IPS DF 4.7 (cell line): ENCODE results near the gene DGKB.

Source experiments
- DNase-seq: peaks from one replicate; pipeline ENCODE4 v3.0.0-alpha.2; 2013; ENCODE audit warnings: low spot score; ENCODE audit errors: extremely low read depth

Gene DGKB

DNA sequence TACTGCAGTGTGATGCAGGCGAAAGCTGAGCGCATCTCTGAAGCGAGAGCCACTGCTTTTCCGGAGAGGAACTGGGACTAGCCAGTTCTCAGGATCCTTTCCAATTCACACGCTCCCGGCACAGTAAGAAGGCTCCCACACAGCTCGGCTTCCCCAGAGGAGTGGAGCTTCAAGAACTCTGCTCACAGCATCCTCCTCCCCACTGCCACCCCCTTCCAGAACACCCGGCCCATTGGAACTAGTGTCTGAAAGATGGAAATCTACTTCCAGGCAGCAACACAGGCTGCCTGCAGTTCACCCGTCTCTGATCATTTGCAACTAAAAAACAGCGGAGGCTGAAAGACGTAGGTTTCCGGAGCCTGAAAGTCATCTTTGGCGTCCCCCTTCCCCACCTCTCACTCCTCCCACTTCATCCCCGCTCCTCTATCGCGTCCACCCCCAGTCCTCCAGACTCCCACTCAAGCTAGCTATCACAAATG lies at the start of gene DGKB:
DGKB (minus strand) TSS at position 163 of the 479 bp plus-strand sequence.
- DNase-seq: no peak

DNA sequence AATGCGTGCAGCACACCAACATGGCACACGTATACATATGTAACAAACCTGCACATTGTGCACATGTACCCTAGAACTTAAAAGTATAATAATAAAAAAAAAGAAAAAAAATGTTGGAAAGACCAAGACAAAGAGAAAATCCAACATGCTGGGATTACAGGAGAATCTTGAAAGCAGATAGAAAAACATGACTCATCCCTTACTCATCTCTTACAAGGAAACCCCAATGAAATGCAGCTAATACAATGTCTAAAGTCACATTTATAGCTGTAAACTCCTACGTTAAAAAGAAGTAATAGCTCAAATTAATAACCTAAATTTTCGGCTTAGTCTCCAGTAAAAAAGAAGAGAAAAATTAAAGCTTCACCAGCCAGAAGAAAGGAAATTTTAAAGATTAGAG lies 47.5 kb upstream of the DGKB start:
- no peak for DNase-seq

DNA sequence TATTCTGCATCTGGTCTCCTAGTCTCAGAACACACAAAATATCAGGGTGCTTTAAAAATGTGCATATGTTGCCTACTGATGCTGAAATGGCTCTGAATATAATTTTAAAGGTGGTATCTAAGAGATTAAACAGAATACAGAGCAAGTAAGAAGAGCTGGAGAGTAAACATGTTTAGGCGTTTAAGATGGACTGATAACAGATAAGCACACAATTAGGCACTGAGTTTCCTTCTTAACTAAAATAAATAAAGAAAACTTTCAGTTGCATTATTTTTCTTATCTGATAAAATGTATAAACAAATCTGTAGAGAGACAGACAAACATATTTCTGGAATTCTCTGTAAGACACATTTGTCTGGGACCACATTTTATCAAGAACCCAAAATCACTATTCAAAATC lies 35.6 kb upstream of the DGKB start:
- DNase-seq: no peak

DNA sequence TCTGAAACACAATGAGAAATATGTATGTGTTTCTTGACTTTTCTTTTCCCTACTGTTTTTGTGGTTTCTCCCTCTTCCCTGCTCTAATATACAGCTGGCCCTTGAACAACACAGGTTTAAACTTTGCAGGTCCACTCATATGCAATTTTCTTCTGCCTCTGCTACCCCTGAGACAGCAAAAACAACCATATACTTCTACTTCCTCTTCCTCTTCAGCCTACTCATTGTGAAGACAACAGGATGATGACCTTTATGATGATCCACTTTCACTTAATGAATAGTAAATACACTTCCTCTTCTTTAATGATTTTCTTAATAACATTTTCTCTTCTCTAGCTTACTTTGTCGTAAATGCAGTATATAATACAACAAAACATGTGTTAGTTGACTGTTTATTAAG lies 35.0 kb upstream of the DGKB start:
- DNase-seq: no peak

DNA sequence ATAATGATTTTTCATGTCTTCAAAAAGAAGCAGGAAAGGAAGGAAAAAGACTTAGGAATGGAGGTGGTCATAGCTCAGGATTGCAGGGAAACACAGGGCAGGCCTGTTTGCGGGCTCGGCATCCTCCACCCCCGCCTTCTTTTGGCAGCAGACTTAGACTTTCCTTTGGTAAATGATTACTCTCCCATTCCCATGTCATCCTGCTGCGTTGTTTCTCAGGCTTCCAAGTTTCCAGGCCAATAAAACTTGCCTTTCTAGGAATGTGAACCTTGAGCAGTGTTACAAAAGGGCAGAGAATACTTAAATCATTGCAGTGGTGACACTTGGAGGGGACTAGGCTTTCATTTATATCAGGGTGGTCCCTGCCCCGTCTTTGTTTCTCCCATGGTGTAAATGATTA lies 34.0 kb upstream of the DGKB start:
- no peak for DNase-seq

DNA sequence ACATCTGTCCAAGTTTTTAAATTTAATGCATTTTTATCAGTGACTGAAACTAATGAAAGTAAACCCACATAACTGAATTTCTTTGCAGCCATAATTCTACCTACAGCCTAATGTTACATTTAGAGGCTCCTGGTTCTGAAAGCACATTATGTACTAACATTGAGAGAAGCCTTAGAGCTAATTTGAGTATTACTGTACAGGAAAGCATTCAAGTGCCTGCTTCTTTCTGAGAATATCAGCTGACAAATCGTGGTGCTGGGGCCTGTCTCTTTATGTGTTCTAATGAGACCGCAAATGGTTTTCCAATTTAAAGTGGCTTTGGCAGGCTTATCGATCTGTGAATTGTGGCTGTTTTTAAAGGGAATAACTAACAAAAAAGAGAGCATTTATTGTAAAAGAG lies 32.3 kb upstream of the DGKB start:
- no peak for DNase-seq

DNA sequence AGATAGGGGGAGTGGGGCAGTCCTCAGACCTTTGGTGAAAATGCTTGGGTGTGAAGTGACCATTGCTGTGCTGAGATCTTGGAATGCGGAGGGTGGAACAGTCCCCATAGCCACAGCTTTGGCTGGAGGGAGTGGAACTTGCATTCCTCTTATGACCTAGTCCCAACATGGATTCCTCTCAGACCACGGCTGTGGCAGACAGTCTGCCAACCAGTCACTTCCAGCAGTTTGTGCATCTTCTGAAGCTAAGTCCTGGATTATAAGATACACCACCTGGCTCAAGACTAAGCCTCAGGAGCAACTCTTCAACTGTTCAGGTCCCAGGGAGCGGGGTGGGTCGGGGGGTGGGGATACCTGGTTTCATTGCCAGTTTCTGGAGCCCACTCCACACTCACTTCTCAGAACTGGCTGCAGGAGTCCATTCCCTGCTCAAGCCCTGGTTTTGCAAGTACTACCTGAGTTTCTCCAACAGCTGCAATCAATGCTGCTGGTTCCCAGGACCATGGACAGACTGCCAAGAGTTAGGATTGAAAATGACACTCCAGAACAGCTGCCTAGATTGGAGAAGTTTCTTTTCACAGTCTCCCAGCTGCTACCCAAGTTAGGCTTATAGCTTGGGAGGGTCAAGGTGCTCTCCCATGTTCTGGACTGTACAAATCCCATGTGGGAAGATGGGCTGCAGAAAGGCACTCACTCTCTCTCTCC lies 29.1 kb upstream of the DGKB start:
- no peak for DNase-seq

DNA sequence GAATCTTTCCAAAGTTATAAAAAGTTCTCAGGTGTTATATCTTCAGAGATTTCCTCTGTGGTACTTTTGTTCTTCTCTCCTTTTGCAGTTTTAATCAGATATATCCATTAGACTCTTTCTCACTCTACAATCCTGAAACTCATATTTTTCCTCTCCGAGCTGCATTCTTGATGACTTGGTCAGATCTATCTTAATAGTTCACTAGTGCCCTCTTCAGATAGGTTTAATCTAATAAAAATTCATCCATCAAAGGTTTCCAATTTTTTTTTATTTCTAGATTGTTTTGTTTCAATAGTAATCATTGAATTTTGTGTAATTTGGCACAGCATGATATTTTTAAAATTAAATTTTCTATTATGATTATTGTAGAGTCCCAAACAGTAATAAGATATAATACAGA lies 21.8 kb upstream of the DGKB start:
- DNase-seq: no peak

DNA sequence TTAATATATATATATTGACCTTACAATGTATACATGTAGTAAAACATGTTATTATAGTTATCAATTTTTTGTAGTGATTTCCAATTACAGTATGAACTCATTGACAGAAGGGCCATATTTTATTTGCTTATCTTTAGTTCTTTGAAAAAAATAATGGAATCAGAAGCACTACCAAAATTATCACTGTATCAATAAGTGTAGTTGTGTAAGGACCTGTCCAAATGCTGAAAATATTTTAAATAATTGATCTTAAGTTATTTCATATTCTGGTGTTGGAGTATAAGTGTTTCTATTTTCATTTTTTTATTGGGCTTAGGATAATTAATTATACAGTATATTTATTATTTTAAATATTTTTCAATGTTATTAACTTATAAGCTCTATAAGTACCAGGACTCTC lies 8.5 kb upstream of the DGKB start:
- no peak for DNase-seq

DNA sequence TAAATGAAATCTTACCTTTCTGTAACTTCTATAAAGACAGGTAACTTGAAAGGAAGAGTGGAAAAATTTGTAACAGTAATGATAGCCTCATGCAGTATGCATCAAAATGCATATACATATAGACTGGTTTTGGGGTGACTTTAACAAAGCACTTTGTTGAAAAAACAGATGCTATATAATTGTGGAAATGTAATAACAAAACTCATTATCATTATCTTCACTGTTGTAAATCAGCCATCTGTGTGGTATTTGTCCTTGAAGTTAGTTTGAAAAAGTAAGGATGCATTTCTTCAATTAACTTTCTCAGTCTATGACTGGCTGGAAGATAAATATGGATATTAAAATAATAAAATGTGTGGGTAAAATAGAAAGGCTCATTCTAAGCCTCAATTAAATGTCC lies 6.1 kb upstream of the DGKB start:
- DNase-seq: no peak

DNA sequence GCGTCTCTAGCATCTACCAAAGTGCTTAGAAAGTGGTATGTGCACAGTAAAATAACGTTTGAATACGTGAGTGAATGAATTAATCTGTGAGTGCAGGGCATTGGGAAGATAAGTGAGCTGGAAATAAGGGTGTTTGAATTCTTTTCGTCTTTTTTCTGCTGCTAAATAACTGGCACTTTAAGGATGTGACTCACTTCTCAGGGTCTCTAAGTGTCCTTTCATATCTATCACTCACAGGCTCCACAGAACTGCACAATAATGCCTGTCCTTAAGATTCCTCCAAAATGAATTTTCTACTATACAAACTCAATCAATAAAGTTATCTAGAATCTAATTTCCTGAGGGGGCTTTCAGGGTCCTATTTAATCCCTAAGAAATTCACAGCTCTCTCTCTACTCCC lies 3.2 kb upstream of the DGKB start:
- no peak for DNase-seq

DNA sequence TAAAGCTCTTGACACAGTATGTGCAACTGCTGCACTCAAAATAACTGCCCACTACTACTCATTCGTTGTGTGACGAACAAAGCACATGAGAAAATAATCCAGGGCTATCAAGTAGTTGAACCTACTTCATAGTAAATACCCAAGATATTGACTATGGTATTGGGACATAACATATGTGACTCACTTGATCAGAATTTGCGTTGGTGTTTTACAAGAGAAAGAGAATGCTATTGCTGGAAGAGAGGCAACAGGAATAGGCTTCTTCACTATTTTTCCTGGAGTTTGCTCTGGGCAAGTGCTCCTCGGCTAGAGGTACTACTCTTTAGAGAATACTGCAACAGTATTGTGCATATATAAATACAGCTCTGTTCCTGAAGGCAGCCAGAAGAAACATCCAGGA lies 2.5 kb downstream of the DGKB start:
- no peak for DNase-seq

DNA sequence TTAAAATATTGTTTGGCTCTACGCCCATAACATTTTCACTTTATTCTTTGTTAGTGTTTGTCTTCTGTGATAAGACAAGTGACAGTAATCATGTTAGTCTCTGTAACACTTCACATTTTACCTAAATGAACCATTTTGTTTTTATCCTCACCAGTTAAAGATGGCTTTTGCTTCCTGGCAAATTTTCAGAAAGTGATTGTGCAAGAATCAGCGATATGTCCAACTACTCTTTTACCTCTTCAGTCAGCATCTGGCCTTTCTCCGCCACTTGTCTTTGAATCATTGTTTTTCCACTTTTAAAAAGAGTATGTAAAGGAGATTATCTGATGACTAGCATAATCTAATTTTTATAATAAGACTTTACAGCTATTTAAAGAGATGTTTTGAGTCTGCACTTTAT lies 3.5 kb downstream of the DGKB start:
- no peak for DNase-seq

DNA sequence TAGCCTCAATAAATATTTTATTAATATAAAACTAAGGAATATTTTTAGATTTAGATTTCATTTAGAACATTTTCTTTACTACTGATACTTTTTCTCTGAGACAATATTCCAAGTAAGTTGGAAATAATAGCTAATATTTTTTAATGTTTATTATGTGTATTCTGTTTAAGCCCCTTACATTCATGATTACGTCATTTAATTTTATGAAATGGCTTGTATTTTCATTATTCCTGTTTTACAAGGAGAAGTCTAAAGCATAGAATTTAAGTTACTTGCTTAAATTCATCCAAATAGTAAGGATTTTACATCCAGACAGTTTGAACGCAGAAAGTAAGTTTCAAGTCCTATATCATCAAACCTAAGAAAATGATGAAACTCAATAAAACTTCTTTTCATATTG lies 6.1 kb downstream of the DGKB start:
- DNase-seq: no peak

DNA sequence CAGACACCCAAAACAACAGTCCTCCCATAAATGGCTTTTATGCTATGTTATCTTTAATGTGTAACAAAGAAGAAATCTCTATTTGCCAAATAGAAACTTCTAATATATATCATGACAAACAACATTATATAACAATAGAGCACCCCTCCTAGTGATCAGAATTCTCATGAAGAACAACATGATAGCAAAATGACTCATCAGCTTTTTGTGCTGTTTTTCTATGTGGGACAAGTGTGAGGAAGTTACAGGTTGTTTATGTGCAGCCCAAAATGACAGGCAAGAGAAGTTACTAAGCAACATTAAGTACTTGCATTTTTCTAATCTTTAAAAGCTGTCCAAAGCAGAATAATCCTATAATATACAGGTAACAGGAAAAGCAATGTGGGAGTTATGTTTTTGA lies 7.7 kb downstream of the DGKB start:
- no peak for DNase-seq

DNA sequence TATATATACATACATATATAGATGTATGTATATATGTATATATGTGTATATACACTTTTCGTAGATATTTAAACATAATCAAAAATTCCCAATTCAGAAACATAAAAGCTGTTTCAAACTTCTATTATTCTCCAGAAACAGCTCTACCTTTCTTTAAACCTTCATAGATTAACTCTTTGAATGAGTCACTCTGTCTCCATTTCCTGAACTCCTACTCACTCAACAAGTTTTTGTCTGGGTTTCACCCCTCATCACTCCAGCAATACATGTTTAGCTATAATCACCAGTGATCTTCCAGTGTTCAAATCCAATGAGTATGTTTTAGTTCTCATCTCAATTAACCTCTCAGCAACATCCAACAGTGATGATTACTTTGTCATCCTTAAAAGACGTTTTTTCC lies 9.6 kb downstream of the DGKB start:
- DNase-seq: no peak

DNA sequence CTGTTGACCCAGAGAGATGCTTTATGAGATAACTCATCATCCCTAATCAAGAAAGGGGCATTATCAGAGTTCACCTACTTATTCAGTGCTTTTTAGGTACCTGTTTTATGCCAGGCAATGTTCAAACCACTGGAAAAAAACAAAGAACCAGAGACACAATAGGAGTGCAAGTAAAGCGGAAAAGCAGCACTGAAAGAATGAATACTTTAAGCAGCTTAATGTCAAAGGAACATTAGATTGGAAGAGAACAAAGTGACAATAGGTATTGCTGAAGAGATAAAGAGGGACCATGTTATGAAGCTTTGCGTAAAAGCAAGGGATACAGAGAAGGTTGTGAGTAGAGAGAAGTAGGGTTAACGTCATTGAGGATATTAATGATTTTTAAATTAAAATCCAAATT lies 11.3 kb downstream of the DGKB start:
- DNase-seq: no peak

DNA sequence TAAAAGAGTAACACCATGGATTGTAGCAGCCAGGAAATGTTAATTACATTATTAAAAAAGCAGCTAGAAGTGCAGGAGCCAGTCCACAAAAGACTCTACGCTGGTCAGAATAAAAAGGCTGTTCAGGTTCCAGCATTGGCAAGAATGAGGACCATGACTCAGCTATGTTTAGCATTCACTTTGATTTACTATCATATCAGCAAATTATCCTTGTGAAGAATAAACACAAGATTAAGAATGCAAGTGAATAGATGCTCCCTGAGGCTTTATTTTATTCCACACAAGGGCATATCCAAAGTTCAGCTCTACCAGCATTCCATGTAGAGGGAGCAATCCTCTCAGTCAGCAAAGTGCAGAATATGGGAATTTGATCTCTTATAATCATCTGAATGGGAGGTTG lies 13.6 kb downstream of the DGKB start:
- DNase-seq: no peak

DNA sequence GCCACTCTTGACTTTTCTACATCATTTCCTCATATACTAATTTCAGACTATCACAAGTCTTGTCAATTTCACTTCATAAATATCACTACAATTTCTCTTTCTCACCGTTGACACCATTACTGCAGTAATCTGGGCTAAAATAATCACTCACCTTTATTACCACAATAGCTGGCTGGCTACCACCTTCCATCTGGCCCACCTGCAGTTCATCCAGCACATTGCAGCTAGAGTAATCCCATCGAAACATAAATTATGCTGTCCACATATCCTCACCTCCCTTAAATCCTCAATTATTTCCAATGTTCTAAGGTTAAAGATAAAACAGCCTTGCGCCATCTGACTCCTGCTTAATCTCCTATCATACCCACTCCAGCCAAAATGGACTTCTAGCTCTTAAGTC lies 16.0 kb downstream of the DGKB start:
- no peak for DNase-seq

DNA sequence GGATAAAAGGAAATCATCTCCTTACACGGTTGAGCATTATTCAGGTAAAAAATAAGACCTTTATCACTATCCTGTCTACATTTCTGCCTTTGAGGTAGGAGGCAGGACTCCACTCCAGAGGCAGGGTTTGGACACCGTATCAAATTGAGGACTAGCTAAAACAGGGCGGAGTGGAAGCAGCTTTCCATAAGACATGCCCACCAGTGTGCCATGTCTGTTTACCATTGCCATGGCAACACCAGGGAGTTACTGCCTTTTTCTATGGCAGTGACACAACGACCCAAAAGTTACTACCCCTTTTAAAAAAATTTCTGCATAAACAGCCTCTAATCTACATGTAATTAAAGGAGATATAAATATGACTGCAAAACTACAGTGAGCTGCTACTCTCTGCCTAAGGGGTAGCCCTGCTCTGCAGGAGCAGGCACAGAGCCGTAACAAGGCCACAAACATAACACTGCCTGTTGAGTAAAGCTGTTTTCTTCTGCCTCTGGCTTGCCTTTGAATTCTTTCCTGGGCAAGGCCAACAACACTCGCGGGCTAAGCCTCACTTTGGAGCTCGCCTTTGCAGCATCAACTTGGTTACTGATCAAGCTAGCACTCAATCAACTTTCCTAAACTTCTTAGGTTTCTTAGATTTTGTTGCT lies 26.5 kb downstream of the DGKB start:
- DNase-seq: no peak

DNA sequence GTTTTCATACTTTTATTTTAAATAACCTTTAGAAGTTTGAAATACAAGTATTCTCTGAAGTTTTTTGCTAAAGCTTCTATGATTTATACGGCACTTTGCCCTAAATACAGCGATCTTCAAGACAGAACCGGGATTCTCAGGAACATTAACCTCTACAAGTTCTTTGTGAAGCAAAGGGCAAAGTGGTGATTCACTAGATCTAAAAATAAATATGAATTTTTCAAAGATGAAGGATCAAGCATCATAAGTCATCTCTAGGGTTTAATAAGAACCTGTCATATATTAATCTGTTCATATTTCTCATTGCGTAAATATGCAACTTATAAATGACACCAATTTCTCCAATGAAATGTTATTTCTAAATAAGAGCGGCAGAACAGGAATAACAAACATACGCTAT lies 30.7 kb downstream of the DGKB start:
- no peak for DNase-seq

DNA sequence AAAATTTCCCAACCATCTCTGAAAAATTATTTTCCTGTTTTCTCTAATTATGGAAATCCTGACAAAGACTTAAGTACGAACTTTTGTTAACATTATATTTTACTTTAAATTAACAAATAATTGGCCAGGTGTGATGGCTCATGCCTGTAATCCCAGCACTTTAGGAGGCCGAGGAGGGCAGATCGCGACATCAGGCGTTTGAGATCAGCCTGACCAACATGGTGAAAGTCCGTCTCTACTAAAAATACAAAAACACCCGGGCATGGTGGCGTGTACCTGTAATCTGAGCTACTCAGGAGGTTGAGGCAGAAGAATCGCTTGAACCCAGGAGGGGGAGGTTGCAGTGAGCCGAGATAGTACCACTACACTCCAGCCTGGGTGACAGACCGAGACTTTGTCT lies 32.2 kb downstream of the DGKB start:
- DNase-seq: no peak

DNA sequence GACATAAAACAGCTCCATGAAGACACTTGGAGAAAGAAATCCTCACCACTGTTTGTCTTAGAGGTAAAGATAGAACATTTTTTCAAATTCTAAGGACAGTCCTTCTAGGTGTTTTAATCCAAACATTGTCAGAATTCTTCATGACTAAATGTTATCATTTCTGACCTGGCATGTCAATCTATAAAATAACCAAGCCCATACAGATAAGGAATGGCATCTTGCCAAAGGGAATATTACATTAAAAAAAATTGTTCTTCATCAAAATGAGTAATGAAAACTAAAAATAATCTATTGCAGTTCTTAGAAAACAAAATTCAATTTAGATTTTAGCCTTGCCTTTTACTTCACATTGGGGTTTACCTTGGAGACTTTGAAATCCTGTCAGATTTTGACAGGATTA lies 33.6 kb downstream of the DGKB start:
- no peak for DNase-seq
